Liver (tissue), 9 donors: ENCODE measurements around the gene RNF152. TPM values are rescaled to one million over a fixed set of nuclear protein-coding genes. Genes with fewer than 3 reads are reported as not detected.

Source experiments
- DNase-seq: peaks from one replicate; pipeline ENCODE4 v3.0.0-alpha.2; 2017; ENCODE audit warnings: low spot score
- H3K27ac ChIP-seq, 2 donors: one replicate each; pipeline ENCODE4 v1.7.0; 2013; ENCODE audit warnings: inconsistent platforms in 2 of 2, low read length in 2 of 2, control low read depth in 1 of 2, low read depth in 1 of 2, mild to moderate bottlenecking in 1 of 2
- H3K27me3 ChIP-seq, 4 donors: one replicate each; pipeline versions ENCODE4 v1.6.1 to v1.7.0; 2013; ENCODE audit warnings: low read length in 3 of 4, inconsistent platforms in 1 of 4, mild to moderate bottlenecking in 1 of 4, moderate library complexity in 1 of 4; ENCODE audit not compliant: control insufficient read depth in 4 of 4, insufficient read depth in 4 of 4
- H3K36me3 ChIP-seq, 4 donors: one replicate each; pipeline versions ENCODE4 v1.6.1 to v1.7.0; 2013; ENCODE audit warnings: low read length in 3 of 4, mild to moderate bottlenecking in 3 of 4, low read depth in 1 of 4, moderate library complexity in 1 of 4; ENCODE audit not compliant: control insufficient read depth in 4 of 4, insufficient read depth in 3 of 4
- H3K4me1 ChIP-seq, 4 donors: one replicate each; pipeline versions ENCODE4 v1.6.1 to v1.7.0; 2013; ENCODE audit warnings: low read length in 3 of 4, mild to moderate bottlenecking in 3 of 4, moderate library complexity in 1 of 4; ENCODE audit not compliant: control insufficient read depth in 4 of 4, insufficient read depth in 4 of 4
- H3K4me3 ChIP-seq, 3 donors: one replicate each; pipeline versions ENCODE4 v1.6.1 to v1.7.0; 2013; ENCODE audit warnings: low read length in 3 of 3, control low read depth in 1 of 3, low read depth in 1 of 3, mild to moderate bottlenecking in 1 of 3
- H3K9ac ChIP-seq, 2 donors: one replicate each; pipeline ENCODE4 v1.7.0; 2013; ENCODE audit warnings: low read length in 2 of 2, mild to moderate bottlenecking in 2 of 2, moderate library complexity in 2 of 2, control low read depth in 1 of 2, low read depth in 1 of 2
- H3K9me3 ChIP-seq, 4 donors: one replicate each; pipeline versions ENCODE4 v1.6.1 to v1.7.0; 2013; ENCODE audit warnings: low read length in 3 of 4; ENCODE audit not compliant: control insufficient read depth in 4 of 4
- EGR1 ChIP-seq, 2 donors: IDR thresholded peaks; 2 replicates each; pipeline ENCODE4 v1.6.1; 2016 to 2018; ENCODE audit warnings: antibody characterized with exemption in 2 of 2, low read depth in 2 of 2
- FOXA1 ChIP-seq: IDR thresholded peaks from 2 replicates; pipeline ENCODE4 v1.6.1; 2016; ENCODE audit warnings: antibody characterized with exemption
- FOXA2 ChIP-seq: IDR thresholded peaks from 2 replicates; pipeline ENCODE4 v1.6.1; 2016; ENCODE audit warnings: antibody characterized with exemption
- GABPA ChIP-seq, 2 donors: IDR thresholded peaks in 1 of 2; conservative IDR thresholded peaks in 1 of 2; 2 replicates each; pipeline ENCODE4 v1.6.1; 2016; ENCODE audit warnings: antibody characterized with exemption in 2 of 2, mild to moderate bottlenecking in 1 of 2, moderate library complexity in 1 of 2
- HNF4A ChIP-seq, 2 donors: conservative IDR thresholded peaks; 2 replicates each; pipeline ENCODE4 v1.6.1; 2016; ENCODE audit warnings: antibody characterized with exemption in 2 of 2, mild to moderate bottlenecking in 2 of 2
- JUND ChIP-seq, 2 donors: IDR thresholded peaks; 2 replicates each; pipeline ENCODE4 v1.6.1; 2016; ENCODE audit warnings: antibody characterized with exemption in 2 of 2
- NR2F2 ChIP-seq: IDR thresholded peaks from 2 replicates; pipeline ENCODE4 v1.6.1; 2016; ENCODE audit warnings: antibody characterized with exemption
- RAD21 ChIP-seq, 2 donors: IDR thresholded peaks; 2 replicates each; pipeline ENCODE4 v1.6.1; 2016; ENCODE audit warnings: antibody characterized with exemption in 2 of 2, mild to moderate bottlenecking in 2 of 2
- RXRA ChIP-seq, 2 donors: IDR thresholded peaks; 2 replicates each; pipeline ENCODE4 v1.6.1; 2017 to 2018; ENCODE audit warnings: antibody characterized with exemption in 2 of 2, mild to moderate bottlenecking in 1 of 2
- SP1 ChIP-seq: IDR thresholded peaks from 2 replicates; pipeline ENCODE4 v1.6.1; 2018; ENCODE audit warnings: antibody characterized with exemption, mild to moderate bottlenecking
- TAF1 ChIP-seq: conservative IDR thresholded peaks from 2 replicates; pipeline ENCODE4 v1.6.1; 2016; ENCODE audit warnings: antibody characterized with exemption, mild to moderate bottlenecking
- YY1 ChIP-seq: IDR thresholded peaks from 2 replicates; pipeline ENCODE4 v1.6.1; 2016; ENCODE audit warnings: antibody characterized with exemption, mild to moderate bottlenecking
- WGBS: extraction: QIAGEN DNeasy Blood & Tissue Kit; methylation state at CpG from one replicate; pipeline ENCODE4 v1.1.7; 2013; 5-methylcytosine and 5-hydroxymethylcytosine counted together
- polyA plus RNA-seq, 2 donors: library from polyadenylated mRNA; stranded (reverse) in 1 of 2; unstranded in 1 of 2; fragments of 200-250 nt in 1 of 2; fragments of >200 nt in 1 of 2; fragmentation: Nextera tagmentation in 1 of 2; extraction: Ambion mirVana in 1 of 2; gene quantifications; one replicate each; pipeline versions ENCODE4 v1.2.1 to v1.2.3, GENCODE V29; 2013 to 2015
- total RNA-seq, 2 donors: library from RNA; depleted of rRNA; stranded (reverse); fragments of >200 nt; gene quantifications; one replicate each; pipeline ENCODE4 v1.2.3, GENCODE V29; 2014
- TF ChIP-seq, protein P1 (sequence below): fragments of 150-350 bp; IDR thresholded peaks from 2 replicates; pipeline ENCODE4 v1.5.1; 2017; ENCODE audit warnings: improper control_type of control experiment, low read depth, low read length; ENCODE audit not compliant: missing input control
- TF ChIP-seq, protein P2 (sequence below): IDR thresholded peaks from 2 replicates; pipeline ENCODE4 v1.6.1; 2016; ENCODE audit warnings: antibody characterized with exemption
- TF ChIP-seq, protein P3 (sequence below): IDR thresholded peaks from 2 replicates; pipeline ENCODE4 v1.6.1; 2016; ENCODE audit warnings: antibody characterized with exemption, mild to moderate bottlenecking
- TF ChIP-seq, protein P4 (sequence below): IDR thresholded peaks from 2 replicates; pipeline ENCODE4 v1.6.1; 2016; ENCODE audit warnings: antibody characterized with exemption
- TF ChIP-seq, protein P5 (sequence below): IDR thresholded peaks from 2 replicates; pipeline ENCODE4 v1.6.1; 2016; ENCODE audit warnings: antibody characterized with exemption
- donor health status: healthy.
- donor health status: healthy.
- donor health status: healthy.
- donor health status: healthy.
- donor health status: healthy.

Gene RNF152
- total and polyA plus RNA-seq, 4 donors = 6.8 to 115 (median 10.6) TPM

DNA sequence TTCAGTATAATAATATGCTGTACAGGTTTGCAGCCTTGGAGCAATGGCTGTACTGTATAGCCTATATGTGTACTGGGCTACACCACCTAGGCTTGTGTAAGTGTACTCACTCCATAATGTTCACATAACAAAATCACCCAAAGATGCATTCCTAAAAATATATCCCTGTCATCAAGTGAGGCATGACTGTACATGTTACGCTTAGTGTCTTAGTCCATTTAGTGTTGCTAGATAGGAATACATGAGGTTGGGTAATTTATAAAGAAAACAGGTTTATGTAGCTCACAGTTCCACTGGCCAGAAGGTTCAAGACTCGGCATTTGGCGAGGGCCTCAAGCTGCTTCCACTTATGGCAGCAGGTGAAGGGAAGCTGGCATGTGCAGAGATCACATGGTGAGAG, 31.4 kb downstream of the RNF152 start:
- no peak overlapping the region for H3K9ac ChIP-seq
- DNase-seq = no peak
- TF ChIP-seq EGR1 (IDR thresholded peaks at IDR 0.05; ENCODE audit: low read depth in 2 of 2) (no peak), RXRA (IDR thresholded peaks at IDR 0.05) (no peak), JUND (IDR thresholded peaks at IDR 0.05) (no peak), NR2F2 (no peak), RAD21 (IDR thresholded peaks at IDR 0.05) (no peak), GABPA (IDR thresholded peaks at IDR 0.05 in 1 of 2, conservative IDR thresholded peaks at IDR 0.05 in 1 of 2) (no peak)
- TF ChIP-seq, protein P1, sequence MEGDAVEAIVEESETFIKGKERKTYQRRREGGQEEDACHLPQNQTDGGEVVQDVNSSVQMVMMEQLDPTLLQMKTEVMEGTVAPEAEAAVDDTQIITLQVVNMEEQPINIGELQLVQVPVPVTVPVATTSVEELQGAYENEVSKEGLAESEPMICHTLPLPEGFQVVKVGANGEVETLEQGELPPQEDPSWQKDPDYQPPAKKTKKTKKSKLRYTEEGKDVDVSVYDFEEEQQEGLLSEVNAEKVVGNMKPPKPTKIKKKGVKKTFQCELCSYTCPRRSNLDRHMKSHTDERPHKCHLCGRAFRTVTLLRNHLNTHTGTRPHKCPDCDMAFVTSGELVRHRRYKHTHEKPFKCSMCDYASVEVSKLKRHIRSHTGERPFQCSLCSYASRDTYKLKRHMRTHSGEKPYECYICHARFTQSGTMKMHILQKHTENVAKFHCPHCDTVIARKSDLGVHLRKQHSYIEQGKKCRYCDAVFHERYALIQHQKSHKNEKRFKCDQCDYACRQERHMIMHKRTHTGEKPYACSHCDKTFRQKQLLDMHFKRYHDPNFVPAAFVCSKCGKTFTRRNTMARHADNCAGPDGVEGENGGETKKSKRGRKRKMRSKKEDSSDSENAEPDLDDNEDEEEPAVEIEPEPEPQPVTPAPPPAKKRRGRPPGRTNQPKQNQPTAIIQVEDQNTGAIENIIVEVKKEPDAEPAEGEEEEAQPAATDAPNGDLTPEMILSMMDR = no peak
- TF ChIP-seq, protein P2, sequence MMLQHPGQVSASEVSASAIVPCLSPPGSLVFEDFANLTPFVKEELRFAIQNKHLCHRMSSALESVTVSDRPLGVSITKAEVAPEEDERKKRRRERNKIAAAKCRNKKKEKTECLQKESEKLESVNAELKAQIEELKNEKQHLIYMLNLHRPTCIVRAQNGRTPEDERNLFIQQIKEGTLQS = no peak
- TF ChIP-seq, protein P3, sequence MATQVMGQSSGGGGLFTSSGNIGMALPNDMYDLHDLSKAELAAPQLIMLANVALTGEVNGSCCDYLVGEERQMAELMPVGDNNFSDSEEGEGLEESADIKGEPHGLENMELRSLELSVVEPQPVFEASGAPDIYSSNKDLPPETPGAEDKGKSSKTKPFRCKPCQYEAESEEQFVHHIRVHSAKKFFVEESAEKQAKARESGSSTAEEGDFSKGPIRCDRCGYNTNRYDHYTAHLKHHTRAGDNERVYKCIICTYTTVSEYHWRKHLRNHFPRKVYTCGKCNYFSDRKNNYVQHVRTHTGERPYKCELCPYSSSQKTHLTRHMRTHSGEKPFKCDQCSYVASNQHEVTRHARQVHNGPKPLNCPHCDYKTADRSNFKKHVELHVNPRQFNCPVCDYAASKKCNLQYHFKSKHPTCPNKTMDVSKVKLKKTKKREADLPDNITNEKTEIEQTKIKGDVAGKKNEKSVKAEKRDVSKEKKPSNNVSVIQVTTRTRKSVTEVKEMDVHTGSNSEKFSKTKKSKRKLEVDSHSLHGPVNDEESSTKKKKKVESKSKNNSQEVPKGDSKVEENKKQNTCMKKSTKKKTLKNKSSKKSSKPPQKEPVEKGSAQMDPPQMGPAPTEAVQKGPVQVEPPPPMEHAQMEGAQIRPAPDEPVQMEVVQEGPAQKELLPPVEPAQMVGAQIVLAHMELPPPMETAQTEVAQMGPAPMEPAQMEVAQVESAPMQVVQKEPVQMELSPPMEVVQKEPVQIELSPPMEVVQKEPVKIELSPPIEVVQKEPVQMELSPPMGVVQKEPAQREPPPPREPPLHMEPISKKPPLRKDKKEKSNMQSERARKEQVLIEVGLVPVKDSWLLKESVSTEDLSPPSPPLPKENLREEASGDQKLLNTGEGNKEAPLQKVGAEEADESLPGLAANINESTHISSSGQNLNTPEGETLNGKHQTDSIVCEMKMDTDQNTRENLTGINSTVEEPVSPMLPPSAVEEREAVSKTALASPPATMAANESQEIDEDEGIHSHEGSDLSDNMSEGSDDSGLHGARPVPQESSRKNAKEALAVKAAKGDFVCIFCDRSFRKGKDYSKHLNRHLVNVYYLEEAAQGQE = no peak
- peaks cover 0 to 6% (median 3%) of the 10 kb centered on the region in 4 donors for H3K36me3 ChIP-seq
- no peak overlapping the region for H3K4me3 ChIP-seq
- H3K27ac ChIP-seq = no peak overlapping the region
- WGBS = 97% methylated on average over 3 of the region's 3 CpGs
- H3K27me3 ChIP-seq = no peaks in the 10 kb centered on the region
- H3K9me3 ChIP-seq = no peaks in the 10 kb centered on the region
- H3K4me1 ChIP-seq = peaks cover 0 to 9% (median under 1%) of the 10 kb centered on the region in 4 donors

DNA sequence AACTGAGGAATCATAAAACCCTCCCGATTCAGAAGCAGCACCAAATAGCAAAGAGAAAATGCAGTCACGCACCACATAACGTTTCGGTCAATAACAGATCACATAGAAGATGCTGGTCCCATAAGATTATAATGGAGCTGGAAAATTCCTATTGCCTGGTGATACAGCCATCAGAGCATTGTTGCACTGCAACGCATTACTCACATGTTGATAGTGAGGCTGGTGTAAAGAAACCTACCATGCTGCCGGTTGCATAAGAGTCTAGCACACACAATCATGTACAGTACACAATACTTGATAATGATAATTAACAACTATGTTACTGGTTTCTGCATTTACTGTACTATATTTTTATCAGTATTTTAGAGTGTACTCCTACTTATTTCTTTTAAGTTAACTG, 32.5 kb downstream of the RNF152 start:
- Histone ChIP-seq H3K36me3 (peaks cover 0 to 8% (median 3%) of the 10 kb centered on the region in 4 donors), H3K4me3 (no peak overlapping the region), H3K27me3 (no peaks in the 10 kb centered on the region), H3K9ac (no peak overlapping the region), H3K9me3 (no peaks in the 10 kb centered on the region), H3K27ac (no peak overlapping the region), H3K4me1 (peaks cover 0 to 2% (median under 1%) of the 10 kb centered on the region in 4 donors)
- WGBS = 94% methylated on average over 6 of the region's 6 CpGs
- TF ChIP-seq FOXA2 (no peak), TAF1 (no peak), RAD21 (IDR thresholded peaks at IDR 0.05) (no peak), RXRA (IDR thresholded peaks at IDR 0.05) (no peak), FOXA1 (no peak), GABPA (IDR thresholded peaks at IDR 0.05 in 1 of 2, conservative IDR thresholded peaks at IDR 0.05 in 1 of 2) (no peak), YY1 (no peak), JUND (IDR thresholded peaks at IDR 0.05) (no peak), SP1 (no peak), HNF4A (conservative IDR thresholded peaks at IDR 0.05) (no peak)
- TF ChIP-seq, protein P4, sequence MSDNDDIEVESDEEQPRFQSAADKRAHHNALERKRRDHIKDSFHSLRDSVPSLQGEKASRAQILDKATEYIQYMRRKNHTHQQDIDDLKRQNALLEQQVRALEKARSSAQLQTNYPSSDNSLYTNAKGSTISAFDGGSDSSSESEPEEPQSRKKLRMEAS = no peak
- TF ChIP-seq, protein P5, sequence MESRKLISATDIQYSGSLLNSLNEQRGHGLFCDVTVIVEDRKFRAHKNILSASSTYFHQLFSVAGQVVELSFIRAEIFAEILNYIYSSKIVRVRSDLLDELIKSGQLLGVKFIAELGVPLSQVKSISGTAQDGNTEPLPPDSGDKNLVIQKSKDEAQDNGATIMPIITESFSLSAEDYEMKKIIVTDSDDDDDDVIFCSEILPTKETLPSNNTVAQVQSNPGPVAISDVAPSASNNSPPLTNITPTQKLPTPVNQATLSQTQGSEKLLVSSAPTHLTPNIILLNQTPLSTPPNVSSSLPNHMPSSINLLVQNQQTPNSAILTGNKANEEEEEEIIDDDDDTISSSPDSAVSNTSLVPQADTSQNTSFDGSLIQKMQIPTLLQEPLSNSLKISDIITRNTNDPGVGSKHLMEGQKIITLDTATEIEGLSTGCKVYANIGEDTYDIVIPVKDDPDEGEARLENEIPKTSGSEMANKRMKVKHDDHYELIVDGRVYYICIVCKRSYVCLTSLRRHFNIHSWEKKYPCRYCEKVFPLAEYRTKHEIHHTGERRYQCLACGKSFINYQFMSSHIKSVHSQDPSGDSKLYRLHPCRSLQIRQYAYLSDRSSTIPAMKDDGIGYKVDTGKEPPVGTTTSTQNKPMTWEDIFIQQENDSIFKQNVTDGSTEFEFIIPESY = no peak
- TF ChIP-seq, protein P1 = no peak
- no peak for DNase-seq
